GM18909 (cell line): ENCODE data around the gene ABCC6.
A peak's percentile ranks its signal among the peaks of the same experiment; 100 is the strongest.
"Not testable (repeated sequence)": the region's sequence is repeated elsewhere in the genome, so short reads cannot be mapped to it uniquely, and the experiment has no call there.

ENCODE experiments used
- ATAC-seq: cut with Tn5 transposase; IDR thresholded peaks from one replicate; pipeline ENCODE4 v1.9.1; 2021; ENCODE audit warnings: mild to moderate bottlenecking; ENCODE audit not compliant: unreplicated experiment, poor library complexity

The ABCC6 gene

GRCh38 chr16:16232692-16233061 is 9.4 kb upstream of the ABCC6 start:
- ATAC-seq = peak; percentile 48

- not testable (repeated sequence) for ATAC-seq
Measured at GRCh38 chr16:16223662-16224241, 458 bp upstream of the ABCC6 start.

DNA sequence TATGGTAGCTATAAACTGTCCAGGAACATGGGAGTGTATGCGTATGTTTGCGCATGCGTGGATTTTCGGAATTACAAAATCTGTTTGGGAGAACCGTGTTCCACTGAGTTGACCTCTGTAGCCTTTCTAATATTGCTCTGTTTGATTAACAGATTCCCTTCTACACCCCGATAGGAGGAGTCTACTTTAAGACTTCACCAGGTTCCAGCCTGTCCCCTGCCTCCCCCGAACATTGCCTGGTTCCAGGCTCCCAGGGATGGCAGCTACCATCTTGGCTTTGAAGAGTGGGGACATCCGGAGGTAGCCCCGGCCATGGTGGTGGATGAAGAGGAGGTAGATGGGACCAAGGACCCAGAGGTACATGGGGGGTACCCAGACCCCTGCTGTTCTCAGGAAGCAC is 1.9 kb downstream of the ABCC6 start:
- ATAC-seq = not testable (repeated sequence)

DNA sequence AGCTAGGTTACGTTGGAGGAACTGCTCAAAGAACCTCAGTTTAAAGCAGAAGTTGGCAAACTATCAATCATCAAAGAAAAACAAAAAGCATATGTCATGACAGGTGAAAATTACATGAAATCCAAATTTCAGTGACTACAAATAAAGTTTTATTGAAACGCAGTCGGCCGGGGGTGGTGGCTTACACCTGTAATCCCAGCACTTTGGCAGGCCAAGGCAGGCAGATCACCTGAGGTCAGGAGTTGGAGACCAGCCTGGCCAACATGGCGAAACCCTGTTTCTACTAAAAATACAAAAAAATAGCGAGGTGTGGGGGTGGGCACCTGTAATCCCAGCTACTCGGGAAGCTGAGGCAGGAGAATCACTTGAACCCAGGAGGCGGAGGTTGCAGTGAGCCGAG is 2.8 kb downstream of the ABCC6 start:
- ATAC-seq = not testable (repeated sequence)

DNA sequence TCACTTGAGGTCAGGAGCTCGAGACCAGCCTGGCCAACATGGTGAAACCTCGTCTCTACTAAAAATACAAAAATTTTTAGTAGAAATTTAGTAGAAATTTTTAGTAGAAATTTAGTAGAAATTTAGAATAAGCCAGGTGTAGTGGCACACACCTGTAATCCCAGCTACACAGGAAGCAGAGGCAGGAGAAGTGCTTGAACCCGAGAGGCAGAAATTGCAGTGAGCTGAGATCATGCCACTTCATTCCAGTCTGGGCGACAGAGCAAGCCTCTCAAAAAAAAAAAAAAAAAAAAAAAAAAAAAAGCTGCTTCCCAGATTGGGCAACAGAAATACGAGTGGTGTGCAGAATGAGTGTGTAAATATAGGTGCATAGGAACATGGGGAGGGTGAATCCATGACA is 4.5 kb downstream of the ABCC6 start:
- not testable (repeated sequence) for ATAC-seq

- not testable (repeated sequence) for ATAC-seq
Measured at GRCh38 chr16:16218349-16218748, 4.9 kb downstream of the ABCC6 start.

- not testable (repeated sequence) for ATAC-seq
Measured at GRCh38 chr16:16213863-16214293, 9.4 kb downstream of the ABCC6 start.

GRCh38 chr16:16211404-16211803 is 11.9 kb downstream of the ABCC6 start:
- not testable (repeated sequence) for ATAC-seq

GRCh38 chr16:16208461-16208860 is 14.8 kb downstream of the ABCC6 start:
- not testable (repeated sequence) for ATAC-seq

GRCh38 chr16:16207787-16208334 is 15.4 kb downstream of the ABCC6 start:
- ATAC-seq = not testable (repeated sequence)

DNA sequence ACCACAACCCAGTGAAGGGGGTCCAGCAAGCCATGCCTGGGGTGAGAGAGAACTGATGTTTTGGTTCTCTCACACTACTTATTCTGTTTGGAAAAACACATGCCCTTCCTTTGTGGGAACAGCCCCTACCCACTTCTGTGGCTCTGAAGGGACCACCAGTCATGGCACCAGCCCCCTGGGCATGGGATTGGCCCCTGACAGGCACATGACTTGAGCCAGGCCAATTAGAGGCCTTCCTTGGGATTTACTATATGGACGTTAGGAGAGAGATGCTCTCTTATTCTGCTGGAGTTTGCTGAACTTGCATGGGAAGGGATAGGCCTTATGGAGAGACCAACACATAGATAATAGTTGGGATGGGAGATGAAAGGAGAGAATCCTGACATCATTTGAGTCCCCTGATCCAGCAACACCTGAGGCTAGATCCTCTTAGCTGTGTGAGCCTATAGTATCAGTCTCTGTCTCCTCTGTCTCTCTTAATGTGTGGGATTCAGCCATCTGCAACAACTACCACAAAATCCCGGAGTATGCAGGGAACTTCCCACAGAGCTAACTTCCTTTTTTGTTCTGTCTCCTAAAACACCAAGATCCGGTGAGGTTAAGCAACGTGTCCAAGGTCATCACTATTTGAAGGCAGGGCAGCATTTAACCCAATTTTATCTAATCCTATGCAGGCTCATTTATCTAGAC is 16.1 kb downstream of the ABCC6 start:
- ATAC-seq = not testable (repeated sequence)

GRCh38 chr16:16205864-16206263 is 17.4 kb downstream of the ABCC6 start:
- ATAC-seq = not testable (repeated sequence)

GRCh38 chr16:16204552-16204951 is 18.7 kb downstream of the ABCC6 start:
- not testable (repeated sequence) for ATAC-seq

DNA sequence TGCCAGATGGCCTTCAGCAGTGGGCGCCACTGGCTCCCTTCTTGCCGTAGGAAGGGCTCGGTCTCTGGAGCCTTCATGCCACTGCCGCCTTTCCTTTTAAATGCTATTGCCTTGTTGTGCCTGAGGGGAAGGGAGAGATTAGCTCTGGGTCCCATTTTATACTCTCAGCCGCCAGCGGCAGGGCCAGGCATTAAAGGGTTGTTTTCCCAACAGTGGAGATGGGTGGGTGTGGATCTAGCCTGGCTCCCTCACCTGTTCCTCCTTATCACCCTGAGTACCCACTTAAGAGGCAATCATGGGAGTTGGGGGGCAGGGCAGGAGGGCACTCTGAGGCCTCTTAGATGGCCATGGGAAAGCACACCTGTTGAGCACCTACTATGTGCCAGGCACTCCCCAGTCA is 19.8 kb downstream of the ABCC6 start:
- ATAC-seq = not testable (repeated sequence)

DNA sequence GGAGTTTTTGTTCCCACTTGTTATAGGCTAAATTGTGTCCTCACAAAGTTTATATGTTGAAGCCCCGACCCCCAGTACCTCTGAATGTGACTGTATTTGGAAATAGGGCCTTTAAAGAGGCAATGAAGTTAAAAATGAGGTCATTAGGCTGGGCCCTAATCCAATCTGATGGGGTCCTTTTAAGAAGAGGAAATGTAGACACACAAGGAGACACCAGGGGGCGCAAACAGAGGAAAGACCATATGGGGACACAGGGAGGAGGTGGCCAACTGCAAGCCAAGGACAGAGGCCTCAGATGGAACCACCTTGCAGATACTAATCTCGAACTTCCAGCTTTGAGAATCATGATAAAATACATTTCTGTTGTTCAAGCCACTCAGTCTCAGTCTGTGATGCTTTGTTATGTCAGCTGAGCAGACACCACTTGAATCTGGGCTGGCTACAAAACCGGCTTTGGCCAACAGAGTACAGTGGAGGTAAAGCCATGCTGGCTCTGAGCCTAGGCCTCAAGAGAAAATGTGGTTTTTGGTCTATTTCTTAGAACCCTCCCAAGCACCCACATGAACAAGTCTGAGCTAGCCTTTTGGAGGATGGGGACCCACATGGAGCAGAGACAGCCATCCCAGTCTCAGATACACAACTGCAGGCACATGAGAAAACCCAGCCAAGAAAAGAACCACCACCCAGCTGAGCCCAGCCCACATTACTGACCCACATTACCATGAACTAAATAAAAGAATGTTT is 20.7 kb downstream of the ABCC6 start:
- not testable (repeated sequence) for ATAC-seq

- not testable (repeated sequence) for ATAC-seq
Measured at GRCh38 chr16:16201880-16202279, 21.4 kb downstream of the ABCC6 start.

GRCh38 chr16:16200391-16200790 is 22.9 kb downstream of the ABCC6 start:
- not testable (repeated sequence) for ATAC-seq

DNA sequence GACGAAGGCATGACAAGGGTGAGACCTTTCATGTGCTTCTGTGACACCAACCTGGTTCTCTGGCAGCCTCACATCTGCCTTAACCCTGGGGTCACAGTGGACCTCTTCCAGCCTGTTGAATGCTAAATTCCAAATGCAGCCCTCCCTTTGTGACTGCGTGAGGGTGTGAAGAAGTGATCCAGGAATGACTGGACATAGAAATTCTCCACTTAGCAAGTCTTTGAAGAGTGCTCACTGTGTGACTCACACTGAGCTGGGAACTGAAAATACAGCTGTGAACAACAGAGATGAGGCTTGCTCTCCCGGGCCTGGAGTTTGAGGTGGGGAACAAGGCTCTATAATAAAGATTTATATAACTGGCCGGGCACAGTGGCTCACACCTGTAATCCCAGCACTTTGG is 23.9 kb downstream of the ABCC6 start:
- ATAC-seq = not testable (repeated sequence)

DNA sequence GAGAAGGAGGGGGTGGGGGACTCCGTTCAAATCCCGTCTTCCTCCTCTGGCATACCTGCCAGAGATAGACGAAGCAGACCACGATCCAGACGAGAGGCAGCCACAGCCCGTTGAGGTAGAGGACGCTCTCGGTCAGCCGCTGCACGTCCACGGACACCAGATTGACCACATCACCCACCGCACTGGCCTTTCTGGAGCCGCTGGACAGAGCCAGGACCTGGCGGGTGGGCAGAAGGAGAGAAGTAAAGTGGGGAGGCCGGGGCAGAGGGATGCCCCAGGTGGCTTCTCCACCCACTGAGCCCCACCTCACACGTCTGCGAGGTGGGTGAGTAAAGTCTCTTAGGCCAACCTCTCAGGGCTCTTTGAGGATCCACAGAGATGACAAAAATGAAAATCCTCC is 25.3 kb downstream of the ABCC6 start:
- ATAC-seq = no peak

- ATAC-seq = no peak
Measured at GRCh38 chr16:16197331-16197730, 26.0 kb downstream of the ABCC6 start.

GRCh38 chr16:16196099-16196498 is 27.2 kb downstream of the ABCC6 start:
- ATAC-seq = no peak
